Hematopoietic multipotent progenitor cell treated with erythropoietin and hydrocortisone succinate and interleukin-3 and kit ligand, for 17 days (in vitro differentiated cells): Measurements from ENCODE around the gene LRRC8D.

Experiments
- DNase-seq: peaks from one replicate; pipeline ENCODE4 v3.0.0-alpha.2; 2015; ENCODE audit warnings: low spot score

Gene LRRC8D

DNA sequence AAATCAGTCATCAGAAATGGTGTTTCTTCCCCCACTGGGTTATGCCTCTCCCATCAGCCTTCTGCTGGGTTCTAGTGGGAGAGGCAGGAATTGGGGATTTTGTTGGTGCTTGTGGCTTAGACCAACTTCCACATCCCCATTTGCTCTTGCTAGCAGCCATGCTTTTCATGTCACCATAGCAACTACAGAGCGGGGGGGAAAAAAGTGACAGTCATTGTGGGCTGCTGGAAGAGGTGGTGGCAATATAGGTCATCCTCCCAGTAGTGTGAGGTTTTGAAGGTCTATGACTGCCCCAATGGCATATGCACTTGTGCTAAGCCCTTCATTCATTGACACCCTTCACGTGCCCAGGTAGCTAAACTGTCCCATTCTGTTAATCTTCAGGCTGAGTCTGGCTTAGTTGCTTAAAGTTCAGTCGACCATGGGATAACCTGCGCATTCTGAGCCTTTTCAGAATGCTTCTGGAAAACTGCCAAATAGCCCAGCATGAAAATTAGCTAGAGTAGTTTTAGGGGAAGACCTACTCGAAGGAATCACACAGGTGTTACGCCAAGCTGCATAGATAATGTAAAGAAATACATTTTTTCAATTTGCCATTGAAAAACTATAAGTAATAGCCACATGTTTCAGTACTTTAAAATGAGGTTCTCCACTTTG lies 120.4 kb downstream of the LRRC8D start:
- no peak for DNase-seq

DNA sequence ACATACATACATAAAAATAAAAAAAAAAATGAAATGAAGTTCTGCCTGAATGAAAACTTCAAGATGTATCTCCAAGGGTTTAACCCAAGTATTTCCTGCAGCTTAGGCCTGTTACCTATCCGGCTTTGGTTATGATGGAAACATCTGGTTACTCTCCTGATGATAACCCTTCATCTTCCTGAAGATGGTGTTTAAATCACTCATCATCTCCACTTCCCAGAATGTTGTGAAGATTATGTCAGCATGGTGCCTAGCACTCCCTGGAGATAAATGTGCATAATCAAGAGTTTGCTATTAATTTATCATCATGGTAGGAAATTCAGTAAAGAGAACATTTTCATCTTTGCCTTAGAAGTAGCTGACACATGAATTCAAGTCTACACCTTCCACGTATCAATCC lies 121.2 kb downstream of the LRRC8D start:
- DNase-seq, result no peak

DNA sequence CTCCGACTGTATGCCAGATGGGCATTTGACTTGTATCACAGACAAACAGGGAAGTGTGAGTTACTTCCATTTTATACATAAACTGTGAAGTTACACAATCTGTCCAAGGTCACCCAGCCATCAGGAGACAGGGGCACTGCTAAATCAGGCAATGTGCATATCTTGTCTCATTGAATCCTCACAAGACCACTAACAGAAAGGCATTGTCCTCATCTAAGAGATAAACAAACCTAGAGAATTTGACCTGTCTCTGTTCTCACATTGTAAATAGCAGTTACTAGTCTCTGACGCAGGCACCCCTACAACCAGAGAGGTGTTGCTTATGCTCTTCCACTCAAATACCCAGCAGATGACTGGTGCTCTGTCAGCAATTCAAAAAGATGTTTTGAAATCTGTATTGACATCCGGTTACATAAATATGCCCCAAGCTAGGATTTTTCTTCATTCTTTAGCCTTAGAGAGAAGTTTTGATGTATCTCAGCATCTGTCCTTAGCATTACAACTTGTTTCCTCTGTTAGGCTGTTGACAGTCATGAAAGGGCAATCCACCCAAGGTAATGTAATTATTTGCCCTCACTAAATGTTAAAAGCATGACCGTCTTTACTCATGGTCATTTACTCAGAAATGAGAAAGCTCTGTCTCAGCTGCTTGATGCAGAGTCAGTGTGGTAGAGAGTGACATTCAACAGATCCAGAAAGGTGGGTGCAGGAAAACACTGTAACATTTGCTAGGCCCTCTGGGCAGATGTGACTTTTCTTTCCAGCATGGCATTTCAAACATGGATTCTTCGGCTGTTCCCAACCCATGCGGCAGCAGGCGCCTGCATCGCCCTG lies 122.2 kb downstream of the LRRC8D start:
- no peak for DNase-seq

DNA sequence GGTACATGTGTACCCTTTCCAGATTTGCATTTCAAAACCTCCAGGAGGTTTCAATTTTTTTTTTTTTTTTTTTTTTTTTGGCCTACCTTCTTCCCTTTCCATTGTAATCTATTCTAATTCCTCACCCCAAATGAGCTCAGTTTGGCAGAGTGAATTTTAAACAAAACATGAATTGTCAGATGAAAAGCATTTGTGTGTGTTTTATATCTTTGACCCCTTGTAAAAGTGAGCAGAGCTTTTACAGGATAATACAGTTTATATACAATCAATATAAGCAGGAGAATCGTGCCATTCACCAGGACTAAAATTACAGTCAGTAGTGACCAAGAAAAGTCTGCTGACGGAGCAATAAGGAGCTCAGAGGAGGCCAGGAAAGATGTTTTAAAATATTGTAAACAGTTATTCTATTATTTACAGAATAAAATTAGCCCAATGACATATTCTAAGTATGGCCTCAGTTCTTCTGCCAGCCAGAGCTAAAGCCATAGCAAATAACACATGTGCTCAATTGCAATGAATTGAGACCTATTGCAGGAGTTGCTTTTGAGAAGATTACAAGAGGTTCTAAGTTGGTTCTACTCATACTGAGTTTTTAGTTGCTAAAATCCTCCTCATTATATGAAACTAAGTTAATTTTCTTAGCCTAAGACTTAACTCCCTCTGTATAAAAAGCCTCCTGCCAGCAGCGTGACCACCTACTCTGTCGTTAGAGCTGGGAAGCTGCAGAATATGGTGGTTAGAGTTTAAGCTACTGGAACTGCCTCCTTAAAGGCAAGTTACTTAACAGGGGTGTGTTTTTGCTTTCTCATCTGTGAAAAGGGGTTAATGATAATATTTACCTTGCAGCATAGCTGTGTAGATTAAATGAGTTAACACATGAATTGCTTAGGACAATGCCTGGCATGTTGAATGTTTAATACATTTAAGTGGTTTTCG lies 123.3 kb downstream of the LRRC8D start:
- no peak for DNase-seq

DNA sequence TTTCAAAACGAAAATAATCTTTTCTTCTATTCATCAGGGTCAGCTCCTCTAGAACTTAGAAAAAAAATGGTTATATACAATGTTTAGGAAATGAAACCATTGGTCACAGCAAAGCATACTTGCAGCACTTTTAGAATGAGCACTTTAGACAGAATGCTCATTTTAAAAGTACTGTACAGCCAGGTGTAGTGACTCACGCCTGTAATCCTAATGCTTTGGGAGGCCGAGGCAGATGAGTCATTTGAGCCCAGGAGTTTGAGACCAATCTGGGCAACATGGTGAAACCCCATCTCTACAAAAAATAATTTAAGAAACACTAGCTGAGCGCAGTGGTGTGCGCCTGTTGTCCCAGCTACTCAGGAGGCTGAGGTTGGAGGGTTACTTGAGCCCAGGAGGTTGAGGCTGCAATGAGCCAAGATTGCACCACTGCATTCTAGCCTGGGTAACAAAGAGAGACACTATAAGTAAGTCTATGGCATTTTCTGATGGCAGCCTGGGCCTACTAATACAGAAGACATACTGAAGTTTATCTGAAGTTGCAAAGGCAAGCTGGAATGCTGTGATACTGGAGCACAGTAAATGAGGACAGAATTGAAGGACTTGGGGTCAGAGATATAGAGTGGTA lies 125.1 kb downstream of the LRRC8D start:
- DNase-seq, result no peak

DNA sequence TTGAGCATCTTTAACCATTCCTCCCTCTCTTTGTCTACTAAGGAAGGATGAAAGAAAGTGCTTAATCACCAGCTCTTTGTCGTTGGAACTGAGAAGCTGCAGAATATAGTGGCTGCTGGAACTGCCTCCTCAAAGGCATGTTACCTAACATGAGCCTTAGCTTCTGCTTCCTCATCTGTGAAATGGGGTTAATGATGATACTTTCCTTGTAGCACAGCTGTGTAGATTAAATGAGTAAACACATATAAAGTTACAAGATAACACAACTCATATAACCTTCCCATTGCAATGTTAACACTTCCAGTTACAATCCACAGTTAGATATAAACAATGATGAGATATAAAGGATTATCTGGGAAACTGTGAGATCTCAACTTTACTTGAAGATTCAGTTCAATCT lies 125.7 kb downstream of the LRRC8D start:
- no peak for DNase-seq

DNA sequence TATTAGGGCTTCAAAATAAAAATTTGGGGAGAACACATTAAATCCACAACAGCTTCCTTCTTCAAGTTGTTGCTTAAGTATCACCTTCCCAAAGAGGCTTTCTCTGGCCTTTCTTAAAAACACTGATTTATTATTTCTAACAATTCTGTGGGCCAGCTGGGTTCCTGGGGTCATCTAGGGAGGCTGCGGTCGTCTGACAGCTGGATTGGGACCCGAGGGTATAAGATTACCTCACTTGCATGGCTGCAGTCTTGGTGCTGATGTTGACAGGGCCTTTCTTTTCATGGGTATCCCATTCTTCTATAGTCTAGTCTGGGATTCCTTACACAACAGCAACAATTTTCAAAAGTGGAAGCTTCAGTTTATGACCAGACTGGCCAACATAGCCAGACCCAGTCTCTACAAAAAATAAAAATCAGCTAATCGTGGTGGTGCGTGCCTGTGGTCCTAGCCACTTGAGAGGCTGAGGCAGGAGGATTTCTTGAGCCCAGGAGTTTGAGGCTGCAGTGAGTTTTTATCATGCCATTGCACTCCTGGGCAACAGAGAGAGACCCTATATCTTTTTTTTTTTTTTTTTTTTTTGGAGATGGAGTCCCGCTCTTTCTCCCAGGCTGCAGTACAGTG lies 128.0 kb downstream of the LRRC8D start:
- no peak for DNase-seq

DNA sequence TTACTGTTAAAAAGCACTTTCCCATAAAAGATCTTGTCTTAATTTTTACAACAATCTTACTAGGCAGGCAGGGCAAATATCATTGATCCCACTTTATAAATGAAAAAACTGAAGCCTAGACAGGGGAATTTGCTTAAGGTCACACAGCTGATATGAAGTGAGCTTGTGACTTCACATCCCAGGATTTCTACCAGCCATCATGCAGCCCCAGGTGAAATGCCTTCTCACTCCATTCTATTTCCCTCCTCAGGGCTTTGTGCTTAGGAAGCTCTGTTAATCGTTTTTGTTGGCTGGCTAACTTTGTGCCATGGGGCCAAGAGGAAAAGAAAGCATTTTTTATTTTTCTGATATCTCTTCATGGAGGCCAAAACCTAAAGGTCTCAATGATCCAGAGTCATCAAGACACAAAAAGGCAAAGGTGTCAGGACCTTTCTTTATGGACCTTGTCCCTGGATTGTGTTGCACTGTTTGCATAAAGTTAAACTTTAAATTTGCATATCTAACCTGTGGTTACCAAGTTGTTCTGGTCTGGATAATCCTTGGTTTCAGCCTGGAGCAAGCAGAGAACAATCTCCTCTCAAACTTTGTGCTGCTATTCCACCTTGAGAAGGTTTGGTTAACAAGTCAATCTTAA lies 129.3 kb downstream of the LRRC8D start:
- DNase-seq, result no peak

DNA sequence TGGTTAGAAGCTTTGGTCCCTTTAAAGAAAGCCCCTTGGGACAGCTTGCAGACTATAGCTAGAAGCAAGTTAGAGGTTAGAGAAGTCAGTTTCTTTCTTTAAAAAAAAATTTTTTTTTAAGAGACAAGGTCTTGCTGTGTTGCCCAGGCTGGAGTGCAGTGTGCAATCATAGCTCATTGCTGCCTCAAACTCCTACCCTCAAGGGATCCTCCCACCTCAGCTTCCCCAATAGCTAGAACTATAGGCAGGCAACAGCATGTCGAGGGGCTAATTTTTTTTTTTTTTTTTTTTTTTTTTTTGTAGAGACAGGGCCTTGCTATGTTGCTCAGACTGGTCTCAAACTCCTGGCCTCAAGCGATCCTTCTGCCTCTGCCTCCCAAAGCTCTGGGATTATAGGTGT lies 129.9 kb downstream of the LRRC8D start:
- DNase-seq, result no peak

DNA sequence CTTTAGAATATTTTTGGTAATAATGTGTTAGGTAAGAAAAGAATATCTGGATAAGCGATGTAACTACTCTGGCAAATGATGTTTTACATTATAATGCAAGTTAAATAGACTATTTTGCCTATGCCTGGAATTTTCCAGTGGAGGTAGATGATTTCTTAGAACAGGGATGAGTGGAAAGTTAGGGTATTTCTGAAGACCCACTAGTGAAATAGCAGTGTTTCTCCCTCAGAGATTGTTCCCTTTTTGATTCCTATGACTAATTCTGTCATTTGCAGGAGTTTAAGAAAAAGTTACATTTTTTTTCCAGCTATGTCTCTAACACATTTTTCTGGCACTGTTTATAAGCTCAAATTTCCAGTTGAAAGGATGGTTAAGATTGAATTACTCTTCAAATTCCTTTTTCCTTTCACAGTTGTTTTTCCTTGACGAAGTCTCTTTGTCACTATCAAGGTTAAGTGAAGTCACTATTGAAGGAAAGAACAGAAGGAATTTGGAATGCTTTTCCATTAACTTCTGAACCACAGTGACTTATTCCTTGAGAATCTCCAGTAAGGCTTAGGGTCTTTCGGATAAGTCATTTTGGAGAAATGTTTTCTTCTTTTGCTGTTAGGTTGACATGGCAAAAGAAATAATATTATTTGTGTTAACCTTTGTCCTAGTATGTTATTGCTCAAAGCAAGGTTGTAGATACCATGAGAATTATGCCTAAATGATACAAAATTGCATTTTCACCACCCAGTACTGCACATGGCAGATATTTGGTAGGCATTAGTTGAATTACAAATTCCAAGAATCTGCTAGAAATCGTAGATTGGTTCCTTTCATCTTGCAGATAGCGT lies 131.2 kb downstream of the LRRC8D start:
- DNase-seq, result no peak

DNA sequence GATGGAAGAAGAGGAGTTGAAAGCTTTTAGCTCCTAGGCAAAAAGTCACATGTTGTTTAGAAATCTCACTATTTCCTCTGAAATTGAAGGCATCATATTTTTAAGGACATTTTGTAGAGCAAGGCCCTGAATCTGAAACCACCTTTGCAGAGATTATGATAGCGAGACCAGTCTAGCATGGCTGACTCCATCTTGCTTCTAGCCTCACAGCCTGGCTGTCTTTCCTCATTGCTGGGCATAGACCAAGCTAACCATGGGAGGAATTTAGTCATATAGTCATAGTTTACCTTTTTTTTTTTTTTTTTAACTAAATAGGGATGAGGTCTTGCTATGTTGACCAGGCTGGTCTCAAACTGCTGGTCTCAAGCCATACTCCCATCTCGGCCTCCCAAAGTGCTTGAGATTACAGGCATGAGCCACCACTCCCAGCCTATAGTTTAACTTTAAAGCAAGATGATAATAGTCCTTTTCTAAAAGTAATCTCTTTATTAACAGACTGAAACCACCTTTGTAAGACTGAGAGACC lies 131.8 kb downstream of the LRRC8D start:
- no peak for DNase-seq

DNA sequence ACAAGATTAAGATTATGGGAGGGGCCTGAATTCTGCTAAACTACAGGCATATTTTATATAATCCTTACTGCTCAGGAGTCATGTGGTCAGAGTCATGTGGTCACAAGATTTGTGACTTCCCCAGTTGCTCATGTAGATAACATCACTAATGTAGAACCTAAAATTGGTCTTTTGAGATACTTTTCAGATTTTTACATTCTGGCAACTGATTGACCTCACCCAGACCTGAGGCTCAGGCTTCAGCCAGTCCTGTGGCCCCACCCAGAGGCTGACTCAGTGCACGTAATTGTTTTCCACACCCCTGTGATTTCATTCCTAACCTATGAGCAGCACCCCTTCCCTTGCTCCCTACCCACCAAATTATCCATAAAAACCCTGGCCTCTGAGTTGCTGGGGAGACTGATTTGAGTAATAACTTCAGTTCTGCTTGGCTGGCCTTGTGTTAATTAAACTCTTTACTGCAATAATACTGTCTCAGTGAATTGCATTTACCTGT lies 132.3 kb downstream of the LRRC8D start:
- peak; percentile 75 for DNase-seq

DNA sequence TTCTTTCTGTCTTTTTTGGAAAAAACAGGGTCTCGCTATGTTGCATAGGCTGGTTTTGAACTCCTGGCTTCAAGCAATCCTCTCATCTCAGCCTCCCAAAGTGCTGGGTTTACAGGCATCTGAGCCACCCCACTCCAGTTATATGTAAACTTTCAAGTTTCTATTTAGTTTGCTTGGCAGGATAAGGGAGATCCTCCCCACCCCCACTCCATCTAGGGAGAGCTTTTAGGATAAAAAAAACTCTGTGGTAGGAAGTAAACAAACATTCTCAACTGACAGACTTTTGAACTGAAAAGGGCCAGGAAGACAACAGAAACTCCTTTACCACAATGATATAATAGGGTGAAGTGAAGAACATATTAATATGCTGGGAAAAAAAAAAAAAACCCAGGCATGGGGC lies 133.1 kb downstream of the LRRC8D start:
- no peak for DNase-seq

DNA sequence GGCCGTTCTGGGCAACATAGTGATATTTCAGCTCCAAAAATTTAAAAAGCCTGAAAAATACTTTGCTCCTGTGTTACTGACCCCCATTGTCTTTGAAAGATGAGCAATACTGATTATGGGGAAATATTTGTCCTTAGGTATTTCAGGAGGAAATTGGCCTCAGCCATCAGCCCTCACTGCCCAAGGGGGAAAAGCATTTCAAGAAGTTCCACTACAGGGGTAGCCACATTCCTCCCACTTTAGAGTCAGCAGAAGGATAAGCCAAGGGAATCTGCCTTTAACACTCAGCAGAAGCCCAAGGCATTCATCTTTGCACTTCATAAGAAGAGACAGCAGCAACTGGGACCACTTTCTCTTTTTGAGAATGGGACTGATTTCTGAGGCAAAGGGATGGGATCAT lies 133.6 kb downstream of the LRRC8D start:
- no peak for DNase-seq

DNA sequence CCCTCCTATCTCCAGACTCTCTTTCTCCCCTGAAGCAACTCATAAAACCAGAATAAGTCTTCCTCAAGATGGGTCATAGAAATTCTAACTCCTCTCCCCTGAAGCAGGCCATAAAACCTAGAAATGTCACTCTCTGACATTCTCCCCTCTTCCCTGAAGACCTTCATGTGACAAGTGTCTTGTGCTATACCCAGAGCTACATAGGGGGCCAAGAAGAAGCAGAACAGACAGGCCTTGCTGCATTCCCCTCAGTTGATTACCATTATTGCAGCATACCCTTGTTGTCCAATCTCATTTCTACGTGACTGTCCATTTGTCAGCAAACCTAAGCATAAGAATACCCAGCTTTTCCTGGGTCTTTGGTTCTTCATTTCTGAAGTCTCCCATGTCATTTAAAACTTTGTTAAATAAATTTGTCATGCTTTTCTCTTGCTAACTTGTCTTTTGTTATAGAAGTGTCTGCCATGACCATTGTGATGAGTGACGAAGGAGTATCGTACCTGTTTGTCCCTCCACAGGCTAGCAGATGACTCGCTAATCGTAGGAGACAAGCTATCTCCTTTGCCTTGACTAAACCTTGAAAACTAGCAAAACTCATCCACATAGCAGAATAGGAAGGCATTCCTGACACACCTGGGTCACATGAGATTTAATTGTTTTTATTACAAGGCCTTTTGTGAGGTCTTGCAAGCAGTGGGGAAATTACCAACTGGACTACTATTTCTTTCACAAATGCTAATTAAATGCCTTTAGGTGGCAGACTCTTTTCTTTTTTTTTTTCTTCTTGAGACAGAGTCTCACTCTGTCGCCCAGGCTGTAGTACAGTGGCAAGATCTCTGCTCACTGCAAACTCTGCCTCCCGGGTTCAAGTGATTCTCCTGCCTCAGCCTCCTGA lies 134.7 kb downstream of the LRRC8D start:
- no peak for DNase-seq

DNA sequence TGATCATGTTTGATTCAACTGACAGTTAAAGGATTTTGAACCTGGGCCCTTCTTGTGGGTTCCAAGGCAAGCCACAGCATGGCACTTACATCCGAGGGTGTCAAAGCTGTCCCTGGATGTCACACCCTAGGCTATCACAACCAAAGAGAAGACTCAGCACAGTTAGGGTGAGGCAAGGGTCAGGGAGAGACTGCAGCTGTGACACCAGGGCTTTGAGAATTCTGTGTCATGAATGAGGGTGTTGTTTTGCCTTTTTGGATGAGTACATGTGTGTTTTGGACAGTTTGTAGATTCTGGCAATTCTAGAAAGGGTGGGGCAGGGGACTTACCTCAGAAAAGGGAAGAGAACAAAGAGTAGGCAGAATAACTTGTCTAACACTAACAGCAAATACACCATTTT lies 136.3 kb downstream of the LRRC8D start:
- no peak for DNase-seq

DNA sequence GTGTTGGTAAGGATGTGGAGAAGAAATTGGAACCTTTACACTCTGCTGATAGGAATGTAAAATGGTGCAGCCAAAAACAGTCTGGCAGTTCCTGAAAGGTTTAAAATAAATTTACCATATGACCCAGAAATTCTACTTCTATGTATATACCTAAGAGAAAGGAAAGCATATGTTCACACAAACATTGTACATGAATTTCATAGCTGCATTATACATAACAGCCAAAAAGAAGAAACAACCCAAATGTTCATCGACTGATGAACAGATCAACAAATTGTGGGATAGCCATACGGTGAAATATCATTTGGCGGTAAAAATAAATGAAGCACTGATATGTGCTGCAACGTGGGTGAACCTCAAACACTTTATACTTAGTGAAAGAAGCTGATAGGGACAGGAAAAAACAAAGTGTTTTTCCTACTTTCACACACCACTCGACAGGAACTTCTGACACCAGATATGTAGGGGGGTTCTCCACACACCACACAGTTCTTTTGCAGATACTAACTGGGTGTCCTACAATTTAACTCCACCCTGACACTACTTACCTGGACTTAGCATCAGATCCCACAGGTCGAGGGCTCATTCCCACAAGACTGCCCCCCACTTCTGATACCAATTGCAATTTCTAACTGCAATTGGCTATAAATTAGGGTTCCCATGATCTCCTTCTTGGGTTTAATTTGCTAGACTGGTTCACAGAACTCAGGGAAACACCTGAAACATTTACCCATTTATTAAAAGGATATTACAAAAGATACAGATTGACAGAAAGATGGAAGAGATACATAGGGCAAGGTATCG lies 138.2 kb downstream of the LRRC8D start:
- DNase-seq, result no peak

DNA sequence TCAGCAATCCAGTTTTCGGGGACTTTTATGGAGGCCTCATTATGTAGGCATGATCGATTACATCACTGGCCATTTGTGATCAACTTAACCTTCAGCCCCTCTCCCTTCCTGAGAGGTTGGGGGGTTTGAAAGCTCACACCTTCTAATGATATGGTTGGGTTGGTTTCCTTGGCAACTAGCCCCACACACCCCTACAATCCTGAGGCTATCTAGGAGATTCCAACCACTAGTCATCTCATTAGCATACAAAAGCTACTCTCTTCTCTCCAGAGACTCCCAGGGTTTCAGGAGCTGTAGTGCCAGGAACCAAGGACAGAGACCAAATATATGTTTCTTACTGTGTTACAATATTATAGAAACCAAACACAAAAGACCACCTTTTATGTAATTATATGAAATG lies 138.9 kb downstream of the LRRC8D start:
- no peak for DNase-seq
